ENCODE data around the gene RHBDL3. TPM values are rescaled to one million over a fixed set of nuclear protein-coding genes. Genes with fewer than 3 reads are reported as not detected.
"Not testable (repeated sequence)": the region's sequence is repeated elsewhere in the genome, so short reads cannot be mapped to it uniquely, and the experiment has no call there.

Gene RHBDL3
- total and polyA plus RNA-seq, 4 donors, result 0.14 to 0.51 (median 0.25) TPM

DNA sequence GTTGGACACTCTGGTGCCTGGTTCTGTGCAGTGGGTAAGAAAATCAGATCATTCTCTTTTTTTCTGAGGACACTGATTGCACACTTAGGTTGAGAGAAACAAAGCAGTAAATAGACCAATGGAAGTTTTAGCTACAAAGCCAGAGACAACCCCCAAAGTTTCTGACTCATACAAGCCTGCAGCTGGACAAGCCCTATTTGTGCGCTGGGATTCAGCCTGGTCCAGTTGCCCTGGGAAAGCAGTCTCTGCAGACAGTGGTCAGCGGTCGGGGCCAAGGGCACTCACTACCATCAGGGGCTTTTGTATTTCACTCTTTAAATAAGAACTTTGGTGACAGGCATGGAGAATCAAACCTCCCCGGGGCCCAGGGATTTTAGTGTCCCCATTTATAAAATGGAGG is 6.0 kb upstream of the RHBDL3 start:
- H3K27me3 ChIP-seq (ENCODE audit: control insufficient read depth in 3 of 3, insufficient read depth in 3 of 3, low read length in 2 of 3), result peaks cover 0 to 9% (median 0%) of the 10 kb centered on the region in 3 donors
- peaks cover 0 to 25% (median 3%) of the 10 kb centered on the region in 5 donors for H3K4me1 ChIP-seq (ENCODE audit: control insufficient read depth in 5 of 5, insufficient read depth in 5 of 5, low read length in 5 of 5)
- ATAC-seq (ENCODE audit: insufficient read depth, low FRiP score) (no peak), DNase-seq (no peak)
- TF ChIP-seq, protein P1, sequence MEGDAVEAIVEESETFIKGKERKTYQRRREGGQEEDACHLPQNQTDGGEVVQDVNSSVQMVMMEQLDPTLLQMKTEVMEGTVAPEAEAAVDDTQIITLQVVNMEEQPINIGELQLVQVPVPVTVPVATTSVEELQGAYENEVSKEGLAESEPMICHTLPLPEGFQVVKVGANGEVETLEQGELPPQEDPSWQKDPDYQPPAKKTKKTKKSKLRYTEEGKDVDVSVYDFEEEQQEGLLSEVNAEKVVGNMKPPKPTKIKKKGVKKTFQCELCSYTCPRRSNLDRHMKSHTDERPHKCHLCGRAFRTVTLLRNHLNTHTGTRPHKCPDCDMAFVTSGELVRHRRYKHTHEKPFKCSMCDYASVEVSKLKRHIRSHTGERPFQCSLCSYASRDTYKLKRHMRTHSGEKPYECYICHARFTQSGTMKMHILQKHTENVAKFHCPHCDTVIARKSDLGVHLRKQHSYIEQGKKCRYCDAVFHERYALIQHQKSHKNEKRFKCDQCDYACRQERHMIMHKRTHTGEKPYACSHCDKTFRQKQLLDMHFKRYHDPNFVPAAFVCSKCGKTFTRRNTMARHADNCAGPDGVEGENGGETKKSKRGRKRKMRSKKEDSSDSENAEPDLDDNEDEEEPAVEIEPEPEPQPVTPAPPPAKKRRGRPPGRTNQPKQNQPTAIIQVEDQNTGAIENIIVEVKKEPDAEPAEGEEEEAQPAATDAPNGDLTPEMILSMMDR (IDR thresholded peaks at IDR 0.05; ENCODE audit: control extremely low read depth, extremely low read depth), result no peak
- WGBS, 2 donors, result 90 to 95% methylated on average over 4 of the region's 4 CpGs
- H3K9me3 ChIP-seq (ENCODE audit: control insufficient read depth in 4 of 4, insufficient read depth in 3 of 4, low read length in 3 of 4), result no peaks in the 10 kb centered on the region
- H3K36me3 ChIP-seq (ENCODE audit: control insufficient read depth in 4 of 4, insufficient read depth in 4 of 4, low read length in 4 of 4), result no peaks in the 10 kb centered on the region
- no peak overlapping the region for H3K9ac ChIP-seq (ENCODE audit: insufficient read depth in 1 of 2, low read length in 2 of 2)
- no peak overlapping the region for H3K27ac ChIP-seq (ENCODE audit: low read depth in 1 of 2, low read length in 1 of 2)
- no peak overlapping the region for H3K4me3 ChIP-seq

GRCh38 chr17:32261417-32261736 is 4.3 kb upstream of the RHBDL3 start:
- DNase-seq (peak in 2 of 3 donors; percentile 31 to 38), ATAC-seq (ENCODE audit: insufficient read depth, low FRiP score) (no peak)
- H3K9ac ChIP-seq (ENCODE audit: insufficient read depth in 1 of 2, low read length in 2 of 2), result no peak overlapping the region
- WGBS, 2 donors, result 33 to 72% methylated on average over 7 of the region's 7 CpGs
- H3K4me3 ChIP-seq, result no peak overlapping the region
- no peaks in the 10 kb centered on the region for H3K9me3 ChIP-seq (ENCODE audit: control insufficient read depth in 4 of 4, insufficient read depth in 3 of 4, low read length in 3 of 4)
- H3K36me3 ChIP-seq (ENCODE audit: control insufficient read depth in 4 of 4, insufficient read depth in 4 of 4, low read length in 4 of 4), result no peaks in the 10 kb centered on the region
- peaks cover 0 to 29% (median 1%) of the 10 kb centered on the region in 5 donors for H3K4me1 ChIP-seq (ENCODE audit: control insufficient read depth in 5 of 5, insufficient read depth in 5 of 5, low read length in 5 of 5)
- TF ChIP-seq, protein P1 (IDR thresholded peaks at IDR 0.05; ENCODE audit: control extremely low read depth, extremely low read depth), result no peak
- no peak overlapping the region for H3K27ac ChIP-seq (ENCODE audit: low read depth in 1 of 2, low read length in 1 of 2)
- H3K27me3 ChIP-seq (ENCODE audit: control insufficient read depth in 3 of 3, insufficient read depth in 3 of 3, low read length in 2 of 3), result peaks cover 0 to 17% (median 0%) of the 10 kb centered on the region in 3 donors

DNA sequence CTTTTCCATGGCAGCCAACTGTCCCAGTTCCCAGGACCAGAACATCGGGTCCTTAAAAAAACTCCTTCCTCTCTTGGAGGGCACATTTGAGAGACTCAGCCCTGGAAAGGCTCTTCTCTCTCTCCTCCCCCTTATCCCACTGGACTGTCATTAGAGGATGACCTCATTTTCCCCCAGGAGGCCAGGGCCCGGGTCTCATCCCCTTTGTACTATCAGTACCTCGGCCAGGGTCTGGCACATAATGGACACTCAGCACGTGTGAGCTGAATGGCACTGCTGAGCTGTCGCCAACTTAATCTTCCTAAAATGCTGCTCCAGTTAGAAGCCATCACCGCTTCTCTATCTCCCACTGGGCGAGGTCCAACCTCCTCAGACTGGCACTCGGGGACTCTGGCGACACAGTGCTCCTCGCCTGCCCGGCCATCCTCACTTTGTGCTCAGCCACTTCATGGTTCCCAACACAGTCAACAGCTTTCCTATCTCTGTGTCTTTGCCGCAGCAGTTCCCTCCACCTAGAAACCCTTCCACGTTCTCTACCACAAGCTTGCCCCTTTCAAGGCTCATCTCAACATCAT is 3.6 kb upstream of the RHBDL3 start:
- H3K27me3 ChIP-seq (ENCODE audit: control insufficient read depth in 3 of 3, insufficient read depth in 3 of 3, low read length in 2 of 3), result peaks cover 0 to 21% (median 0%) of the 10 kb centered on the region in 3 donors
- DNase-seq (no peak), ATAC-seq (ENCODE audit: insufficient read depth, low FRiP score) (no peak)
- no peak overlapping the region for H3K9ac ChIP-seq (ENCODE audit: insufficient read depth in 1 of 2, low read length in 2 of 2)
- H3K4me3 ChIP-seq, result no peak overlapping the region
- TF ChIP-seq, protein P1 (IDR thresholded peaks at IDR 0.05; ENCODE audit: control extremely low read depth, extremely low read depth), result no peak
- 83 to 90% methylated on average over 13 of the region's 13 CpGs for WGBS, 2 donors
- no peaks in the 10 kb centered on the region for H3K9me3 ChIP-seq (ENCODE audit: control insufficient read depth in 4 of 4, insufficient read depth in 3 of 4, low read length in 3 of 4)
- no peak overlapping the region for H3K27ac ChIP-seq (ENCODE audit: low read depth in 1 of 2, low read length in 1 of 2)
- no peaks in the 10 kb centered on the region for H3K36me3 ChIP-seq (ENCODE audit: control insufficient read depth in 4 of 4, insufficient read depth in 4 of 4, low read length in 4 of 4)
- peaks cover 0 to 29% (median 5%) of the 10 kb centered on the region in 5 donors for H3K4me1 ChIP-seq (ENCODE audit: control insufficient read depth in 5 of 5, insufficient read depth in 5 of 5, low read length in 5 of 5)

- not testable (repeated sequence) for ATAC-seq (ENCODE audit: insufficient read depth, low FRiP score); H3K9me3 ChIP-seq (ENCODE audit: control insufficient read depth in 4 of 4, insufficient read depth in 3 of 4, low read length in 3 of 4); DNase-seq; H3K9ac ChIP-seq (ENCODE audit: insufficient read depth in 1 of 2, low read length in 2 of 2); H3K27ac ChIP-seq (ENCODE audit: low read depth in 1 of 2, low read length in 1 of 2); H3K36me3 ChIP-seq (ENCODE audit: control insufficient read depth in 4 of 4, insufficient read depth in 4 of 4, low read length in 4 of 4); H3K4me3 ChIP-seq
- H3K4me1 ChIP-seq (ENCODE audit: control insufficient read depth in 5 of 5, insufficient read depth in 5 of 5, low read length in 5 of 5), result peaks cover 0 to 38% (median 5%) of the 10 kb centered on the region in 5 donors
- peaks cover 0 to 35% (median 7%) of the 10 kb centered on the region in 3 donors for H3K27me3 ChIP-seq (ENCODE audit: control insufficient read depth in 3 of 3, insufficient read depth in 3 of 3, low read length in 2 of 3)
- 90 to 96% methylated on average over 17 of the region's 17 CpGs for WGBS, 2 donors
These were observed 2.1 kb upstream of the RHBDL3 start for GRCh38 chr17:32263515-32263914.
